HEK293 (cell line): ENCODE measurements around the gene SLC22A17.

ENCODE experiments used
- HOXA7 ChIP-seq: sonication (generic); formaldehyde crosslinking; IDR thresholded peaks from 2 replicates; pipeline ENCODE4 v1.8.1; 2022; ENCODE audit warnings: missing genetic modification reagents, borderline replicate concordance
- PRDM2 ChIP-seq: fragments of 450-650 bp; formaldehyde crosslinking; IDR thresholded peaks from 2 replicates; pipeline ENCODE4 v1.5.1; 2016; ENCODE audit warnings: missing biosample characterization, missing genetic modification characterization, borderline replicate concordance
- REST ChIP-seq: fragments of 450-650 bp; formaldehyde crosslinking; IDR thresholded peaks from 2 replicates; pipeline ENCODE4 v1.5.1; 2016; ENCODE audit warnings: missing biosample characterization, missing genetic modification characterization
- ZBTB44 ChIP-seq: fragments of 450-650 bp; IDR thresholded peaks from 2 replicates; pipeline ENCODE4 v1.5.1; 2018; ENCODE audit warnings: missing biosample characterization, mild to moderate bottlenecking, missing genetic modification characterization
- ZEB2 ChIP-seq: fragments of 450-650 bp; formaldehyde crosslinking; IDR thresholded peaks from 2 replicates; pipeline ENCODE4 v1.5.1; 2016; ENCODE audit warnings: missing biosample characterization, missing genetic modification characterization
- ZFP69B ChIP-seq: fragments of 450-650 bp; formaldehyde crosslinking; IDR thresholded peaks from 2 replicates; pipeline ENCODE4 v1.5.1; 2016; ENCODE audit warnings: missing biosample characterization, missing genetic modification characterization
- ZNF324 ChIP-seq: fragments of 450-650 bp; formaldehyde crosslinking; IDR thresholded peaks from 2 replicates; pipeline ENCODE4 v1.5.1; 2016; ENCODE audit warnings: missing biosample characterization, missing genetic modification characterization
- ZNF335 ChIP-seq: fragments of 450-650 bp; formaldehyde crosslinking; conservative IDR thresholded peaks from 2 replicates; pipeline ENCODE4 v1.5.1; 2016; ENCODE audit warnings: missing biosample characterization, missing genetic modification characterization
- ZNF398 ChIP-seq: fragments of 450-650 bp; formaldehyde crosslinking; IDR thresholded peaks from 2 replicates; pipeline ENCODE4 v1.5.1; 2017; ENCODE audit warnings: missing biosample characterization, missing genetic modification characterization
- ZNF473 ChIP-seq: fragments of 450-650 bp; formaldehyde crosslinking; IDR thresholded peaks from 2 replicates; pipeline ENCODE4 v1.5.1; 2017; ENCODE audit warnings: missing biosample characterization, missing genetic modification characterization
- ZNF518A ChIP-seq: fragments of 450-650 bp; formaldehyde crosslinking; conservative IDR thresholded peaks from 2 replicates; pipeline ENCODE4 v1.5.1; 2016; ENCODE audit warnings: low read depth, missing biosample characterization, missing genetic modification characterization
- ZNF561 ChIP-seq: fragments of 450-650 bp; IDR thresholded peaks from 2 replicates; pipeline ENCODE4 v1.5.1; 2018; ENCODE audit warnings: missing biosample characterization, missing genetic modification characterization, borderline replicate concordance
- ZNF600 ChIP-seq: fragments of 450-650 bp; formaldehyde crosslinking; IDR thresholded peaks from 2 replicates; pipeline ENCODE4 v1.5.1; 2016; ENCODE audit warnings: missing biosample characterization, missing genetic modification characterization
- ZNF610 ChIP-seq: fragments of 450-650 bp; formaldehyde crosslinking; IDR thresholded peaks from 2 replicates; pipeline ENCODE4 v1.5.1; 2016; ENCODE audit warnings: missing biosample characterization, missing genetic modification characterization, borderline replicate concordance
- ZNF776 ChIP-seq: fragments of 450-650 bp; formaldehyde crosslinking; IDR thresholded peaks from 2 replicates; pipeline ENCODE4 v1.5.0; 2017; ENCODE audit warnings: missing biosample characterization, missing genetic modification characterization, borderline replicate concordance
- ZNF785 ChIP-seq: fragments of 450-650 bp; formaldehyde crosslinking; IDR thresholded peaks from 2 replicates; pipeline ENCODE4 v1.5.1; 2016; ENCODE audit warnings: missing biosample characterization, missing genetic modification characterization
- ZSCAN5A ChIP-seq: fragments of 450-650 bp; formaldehyde crosslinking; IDR thresholded peaks from 2 replicates; pipeline ENCODE4 v1.5.1; 2016; ENCODE audit warnings: missing biosample characterization, missing genetic modification characterization

The SLC22A17 gene

GRCh38 chr14:23320584-23321571 is 31.8 kb downstream of the SLC22A17 start, which contains the start of gene PABPN1 (continued):
- TF ChIP-seq ZSCAN5A (tag by site-specific recombination) = peak; percentile 63; the same call in 1 of the 2 replicates
- no peak for TF ChIP-seq ZBTB44 (tag by site-specific recombination)
- TF ChIP-seq ZNF398 (tag by site-specific recombination) = peak; percentile 51; the same call in 1 of the 2 replicates
- no peak for TF ChIP-seq ZNF473 (tag by site-specific recombination)
- TF ChIP-seq PRDM2 = no peak
- peak; percentile 24; the same call in 1 of the 2 replicates for TF ChIP-seq REST
- no peak for TF ChIP-seq ZNF776 (tag by site-specific recombination)
- TF ChIP-seq ZNF518A (tag by site-specific recombination) = peak; percentile 74
- TF ChIP-seq ZNF600 (tag by site-specific recombination) = peak; percentile 79; the same call in 1 of the 2 replicates
- no peak for TF ChIP-seq ZFP69B (tag by site-specific recombination)
- TF ChIP-seq ZNF324 = 0 out of 2 replicates have a peak, but pooled peaks have one; percentile 18
- 0 out of 2 replicates have a peak, but pooled peaks have one; percentile 50 for TF ChIP-seq ZEB2 (tag by site-specific recombination)
- no peak for TF ChIP-seq ZNF785 (tag by site-specific recombination)
- TF ChIP-seq ZNF610 (tag by site-specific recombination) = peak; percentile 49; the same call in 1 of the 2 replicates
- peak; percentile 76 for TF ChIP-seq ZNF561 (tag by site-specific recombination)
- no peak for TF ChIP-seq HOXA7
- TF ChIP-seq ZNF335 (tag by site-specific recombination) = peak; percentile 45; the same call in 1 of the 2 replicates
